KG1 (cell line): ENCODE results near the gene WNT7B.

Experiments used
- DNase-seq: peaks from one replicate; lab custom pipeline; 2025; lab: John Stamatoyannopoulos, UW

The WNT7B gene

DNA sequence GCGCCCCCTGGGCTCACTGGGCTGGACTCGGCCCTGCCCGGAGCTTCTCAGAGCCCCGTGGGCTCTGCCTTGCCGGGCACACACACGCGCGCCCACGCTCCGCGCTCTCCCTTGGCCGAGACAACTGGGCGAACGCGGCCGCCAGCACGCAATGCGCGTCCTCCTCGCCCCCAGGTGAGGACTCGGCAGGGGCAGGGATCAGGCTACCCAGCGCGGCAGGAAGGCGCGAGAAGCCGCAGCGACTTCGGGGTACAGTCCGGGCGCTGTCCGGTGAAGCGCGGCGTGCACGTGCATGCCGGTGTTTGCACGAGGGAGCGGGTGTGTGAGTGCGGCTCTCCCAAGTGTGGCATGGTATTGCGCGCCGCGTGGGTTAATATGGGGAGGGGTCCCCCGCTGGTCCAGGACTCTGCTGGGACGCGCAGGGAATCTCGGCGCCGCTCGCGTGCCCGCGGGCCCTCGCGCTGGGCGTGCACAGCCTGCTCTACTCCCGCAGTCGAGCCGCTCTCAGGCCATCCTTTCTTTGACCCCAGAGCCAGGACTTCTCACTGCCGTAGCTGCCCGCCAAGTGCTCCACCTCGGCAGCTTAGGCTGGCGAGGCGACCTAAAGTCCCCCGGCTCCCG lies 5.4 kb downstream of the WNT7B start:
- no peak for DNase-seq

DNA sequence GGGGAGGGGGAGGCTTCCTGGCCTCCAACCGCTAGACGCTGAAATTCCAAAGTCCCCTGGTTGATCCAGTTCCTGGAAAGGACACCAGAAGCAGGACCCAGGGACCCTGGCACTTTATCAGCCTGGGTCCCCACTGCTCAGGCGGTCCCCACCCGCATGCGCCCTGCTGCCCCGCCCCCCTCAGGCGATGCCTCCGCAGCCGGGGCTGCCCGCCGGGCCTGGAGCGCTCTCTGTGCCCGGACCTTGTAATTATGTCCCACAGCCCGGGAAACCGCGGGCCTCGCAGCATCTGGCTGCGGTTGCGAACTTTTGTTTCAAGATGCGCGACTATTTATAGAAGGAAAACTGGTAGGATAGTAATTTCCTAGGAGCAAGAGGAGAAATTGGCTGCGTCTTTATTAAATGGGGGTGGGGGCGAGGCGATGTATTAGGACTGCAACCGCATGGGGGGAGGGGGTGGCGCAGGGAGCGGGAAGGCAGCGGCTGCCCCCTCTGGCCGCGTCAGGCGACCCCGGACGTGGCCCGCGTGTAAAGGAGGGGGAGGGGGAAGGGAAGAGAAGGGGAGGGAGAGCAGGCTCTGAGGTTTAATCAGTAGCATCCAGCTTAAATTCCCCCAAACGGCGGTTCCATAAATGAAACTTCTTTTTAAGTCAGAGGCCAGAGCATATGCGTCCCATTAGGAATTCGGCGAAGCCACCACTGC lies 6.1 kb downstream of the WNT7B start:
- DNase-seq, result no peak

DNA sequence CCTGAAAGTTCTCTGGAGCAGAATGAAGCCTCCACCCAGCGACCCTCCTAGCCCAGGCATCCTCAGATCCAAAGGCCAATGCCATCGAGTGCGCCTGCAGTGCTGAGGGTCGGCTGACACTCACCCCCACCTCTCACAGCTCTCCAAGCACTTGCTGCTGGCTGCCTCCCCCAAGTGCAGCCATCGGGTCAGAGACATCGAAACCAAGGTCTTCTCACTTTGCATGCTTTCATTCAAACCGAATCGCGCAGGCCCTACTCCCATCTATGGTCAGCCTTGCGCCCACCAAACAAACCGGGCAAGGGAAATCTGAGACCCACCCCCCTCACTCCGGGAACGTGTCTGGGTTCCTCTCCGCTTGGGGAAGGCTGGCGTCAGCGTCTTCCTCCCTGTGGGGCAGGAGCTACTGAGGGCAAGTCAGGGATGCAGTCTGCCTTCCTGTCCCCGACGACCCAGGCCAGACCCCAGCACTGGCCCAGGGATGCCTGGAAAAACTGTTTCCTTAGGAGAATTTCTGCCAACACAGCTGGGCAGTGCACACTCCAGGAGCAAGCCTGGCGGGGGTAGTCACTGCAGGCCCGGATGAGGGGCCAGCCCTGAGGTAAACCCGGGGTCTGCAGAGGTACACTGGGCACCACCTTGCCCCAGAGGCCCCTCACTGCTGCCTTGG lies 7.0 kb downstream of the WNT7B start:
- no peak for DNase-seq

DNA sequence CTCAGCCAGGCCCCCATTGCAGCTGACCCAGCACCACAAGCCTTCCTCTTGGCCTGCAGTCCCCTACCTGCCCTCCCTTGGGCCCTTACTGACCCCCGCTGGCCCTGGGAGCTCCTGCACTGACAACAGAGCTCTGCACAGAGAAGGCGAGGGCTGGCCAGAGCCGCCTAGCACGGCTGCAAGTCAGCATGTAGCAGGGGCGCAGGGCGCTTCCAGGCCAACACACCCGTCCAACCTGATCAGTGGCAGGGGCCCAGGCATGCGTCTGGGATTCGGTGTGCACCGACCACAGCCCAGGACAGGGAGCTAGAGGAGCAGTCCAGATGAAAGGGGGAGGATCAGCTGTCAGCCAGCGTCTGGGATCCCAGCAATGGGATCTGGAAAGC lies 7.6 kb downstream of the WNT7B start:
- DNase-seq, result no peak

DNA sequence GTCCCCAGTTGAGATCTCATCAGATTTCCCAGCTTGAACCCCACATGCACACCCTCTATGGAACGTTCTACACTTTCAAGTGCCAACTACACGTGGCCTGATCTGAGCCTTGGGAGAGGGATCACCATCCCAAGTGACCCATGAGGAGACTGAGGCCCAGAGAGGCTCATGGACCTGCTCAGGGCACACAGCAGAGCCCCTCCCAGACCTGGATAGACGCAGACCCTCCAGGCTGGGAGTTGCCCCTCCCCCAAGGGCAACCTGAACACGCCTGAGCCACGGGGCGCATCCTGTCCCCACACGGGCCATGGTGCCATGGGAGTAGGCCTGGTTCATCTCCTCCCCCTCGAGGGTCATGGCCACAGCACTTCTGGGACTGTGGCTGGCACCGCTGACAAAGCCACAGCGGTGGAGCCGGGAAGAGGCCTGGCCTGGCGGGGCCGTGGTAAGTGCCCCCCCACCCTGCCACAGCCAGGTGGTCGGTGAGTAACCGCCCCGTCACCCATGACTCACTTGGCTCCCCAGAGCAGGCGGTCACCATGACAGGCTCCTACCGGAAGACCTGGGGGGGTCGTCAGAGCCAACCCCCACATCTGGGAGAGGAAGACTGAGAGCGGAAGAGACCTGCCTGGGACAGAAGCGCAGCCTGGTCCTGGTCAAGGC lies 8.1 kb downstream of the WNT7B start:
- no peak for DNase-seq

DNA sequence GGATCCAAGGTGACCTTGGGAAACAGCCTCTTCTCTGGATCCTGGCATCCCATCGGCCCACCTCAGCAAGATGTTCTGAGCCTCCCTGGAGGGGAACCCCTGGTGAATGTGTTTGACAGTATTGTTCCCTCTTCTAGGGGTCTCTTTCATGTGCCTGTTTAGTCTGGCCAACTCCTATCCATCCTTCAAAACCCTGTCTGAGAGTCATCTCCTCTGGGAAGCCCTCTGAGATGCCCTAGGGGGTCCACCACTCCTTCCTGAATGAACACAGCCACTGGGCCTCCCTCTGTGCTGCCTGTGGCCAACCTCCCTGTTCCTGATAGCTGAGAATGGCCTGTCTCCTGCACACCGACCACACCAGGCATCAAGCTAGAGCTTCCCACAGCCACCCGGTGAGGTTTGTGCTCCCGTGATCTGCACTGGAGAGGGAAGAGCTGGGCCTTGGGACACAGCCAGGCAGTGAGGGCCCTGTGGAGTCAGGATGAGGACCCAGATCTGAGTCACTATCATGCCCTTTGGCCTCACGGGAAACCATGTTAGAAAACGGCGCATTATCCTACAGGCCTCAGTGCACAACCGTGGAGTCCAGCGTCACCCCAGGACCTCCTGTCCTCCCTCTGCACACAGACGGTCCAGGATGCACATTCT lies 8.8 kb downstream of the WNT7B start:
- no peak for DNase-seq

DNA sequence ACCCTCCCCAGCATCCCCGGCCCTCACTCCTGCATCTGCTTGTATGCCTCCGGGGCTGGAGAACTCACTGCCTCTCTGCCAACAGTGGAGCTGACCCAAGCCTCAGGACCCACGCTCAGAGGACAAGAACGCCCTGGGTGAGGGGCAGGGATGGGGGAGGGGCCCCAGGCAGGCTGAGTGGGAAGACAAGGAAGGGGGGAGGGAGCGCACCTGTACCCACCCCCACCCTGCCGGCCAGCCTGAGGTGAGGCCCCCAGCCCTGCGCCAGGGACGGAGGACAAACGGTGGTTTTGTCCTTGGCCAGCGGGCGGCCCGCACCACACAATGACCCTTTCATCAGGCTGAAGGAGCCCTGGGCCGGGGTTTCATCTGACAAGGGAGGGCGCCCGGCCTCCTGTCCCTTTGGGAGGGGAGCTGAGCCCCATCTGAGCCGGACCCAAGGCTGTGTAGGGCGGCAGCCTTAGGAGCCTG lies 10.0 kb downstream of the WNT7B start:
- DNase-seq, result no peak

DNA sequence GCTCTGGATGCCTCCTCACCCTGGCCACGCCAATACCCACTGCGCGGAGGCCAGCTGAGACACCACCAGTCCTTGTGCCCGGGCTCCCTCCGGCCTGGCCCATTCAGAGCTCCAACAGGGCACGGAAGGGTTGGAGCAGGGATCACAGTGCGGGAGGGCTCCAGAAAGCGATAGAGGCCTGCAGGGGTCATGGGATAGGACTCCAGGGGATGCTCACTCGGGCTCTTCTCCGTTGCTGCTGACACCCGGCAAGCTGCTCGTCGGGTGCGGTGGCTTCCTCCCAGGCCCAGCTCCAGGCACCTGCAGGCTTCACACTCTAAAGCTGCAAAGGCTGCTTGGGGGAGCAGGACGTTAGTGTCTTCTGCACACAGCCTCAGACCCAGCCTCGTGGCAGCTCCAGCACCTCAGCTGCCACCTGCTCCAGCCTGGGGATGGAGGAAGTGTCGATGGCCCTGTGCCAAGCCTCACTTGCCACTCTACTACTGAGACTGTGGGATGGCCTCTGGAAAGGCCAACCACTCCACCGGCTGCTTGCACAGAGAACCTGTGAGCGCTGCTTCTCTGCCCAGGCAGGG lies 10.6 kb downstream of the WNT7B start:
- peak; percentile 19 for DNase-seq

DNA sequence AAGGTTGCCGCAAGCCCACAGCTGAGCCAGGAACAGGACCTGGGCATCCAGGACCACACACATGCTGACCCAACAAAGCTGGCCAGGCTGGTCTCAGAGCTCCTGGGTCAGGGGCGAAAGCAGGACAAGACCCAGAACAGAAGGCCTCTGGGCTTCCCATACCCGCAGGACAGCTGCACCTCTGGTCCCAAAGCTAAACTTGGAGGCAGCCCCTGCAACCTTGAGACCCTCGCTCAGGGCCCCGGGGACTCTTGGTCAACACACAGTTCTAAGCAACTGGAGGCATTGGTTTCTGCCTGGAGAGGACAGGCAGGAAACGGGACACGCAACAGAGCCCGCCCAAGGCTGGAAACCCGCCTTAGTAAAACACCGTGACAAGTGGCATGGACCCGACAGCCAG lies 11.4 kb downstream of the WNT7B start:
- no peak for DNase-seq

DNA sequence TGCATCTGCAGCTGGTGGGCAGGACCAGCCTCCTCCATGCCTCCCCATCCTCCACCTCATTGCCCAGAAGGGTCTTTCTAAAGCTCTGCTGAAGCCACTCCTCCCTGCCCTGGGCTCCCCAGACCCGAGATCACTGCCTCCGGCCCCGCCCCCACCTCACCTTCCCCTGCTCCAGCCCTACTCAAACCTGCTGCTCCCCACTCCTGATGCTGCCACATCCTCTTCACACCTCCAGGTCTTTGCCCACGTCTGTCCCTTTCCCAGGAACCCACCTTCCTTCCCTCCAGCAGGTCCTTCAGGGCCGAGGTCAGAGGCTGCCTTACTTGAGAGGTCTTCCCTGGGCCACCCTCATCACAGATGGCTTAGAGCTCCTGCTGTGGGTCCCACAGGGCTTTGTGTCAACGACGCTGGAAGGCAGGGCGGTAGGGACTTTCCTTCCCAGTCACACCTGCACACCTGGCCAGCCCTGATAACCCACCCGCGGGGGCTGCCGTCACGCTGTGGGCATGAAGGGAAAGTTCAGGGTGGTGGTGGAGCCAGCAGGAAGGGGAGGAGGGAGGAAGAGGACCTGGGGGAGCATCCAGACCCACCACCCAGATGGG lies 11.9 kb downstream of the WNT7B start:
- DNase-seq, result no peak

DNA sequence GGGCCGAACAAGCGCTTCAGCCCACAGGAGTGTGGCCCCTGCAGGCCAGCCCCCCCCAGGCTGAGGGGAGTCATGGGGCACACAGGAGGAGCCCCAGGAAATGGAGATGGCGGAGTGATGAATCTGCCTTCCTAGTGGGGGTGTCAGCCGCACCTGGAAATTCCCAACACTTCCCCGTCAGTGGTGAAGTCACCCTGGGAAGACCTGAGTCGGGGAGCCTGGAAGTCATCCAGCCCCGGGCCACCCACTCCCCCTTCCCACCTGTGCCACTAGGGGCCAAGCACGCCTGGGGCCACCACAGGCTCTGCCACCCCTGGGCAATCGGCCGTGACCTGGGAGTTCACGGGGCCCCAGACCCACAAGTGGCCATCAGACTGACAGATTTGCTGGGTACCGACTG lies 12.6 kb downstream of the WNT7B start:
- no peak for DNase-seq

DNA sequence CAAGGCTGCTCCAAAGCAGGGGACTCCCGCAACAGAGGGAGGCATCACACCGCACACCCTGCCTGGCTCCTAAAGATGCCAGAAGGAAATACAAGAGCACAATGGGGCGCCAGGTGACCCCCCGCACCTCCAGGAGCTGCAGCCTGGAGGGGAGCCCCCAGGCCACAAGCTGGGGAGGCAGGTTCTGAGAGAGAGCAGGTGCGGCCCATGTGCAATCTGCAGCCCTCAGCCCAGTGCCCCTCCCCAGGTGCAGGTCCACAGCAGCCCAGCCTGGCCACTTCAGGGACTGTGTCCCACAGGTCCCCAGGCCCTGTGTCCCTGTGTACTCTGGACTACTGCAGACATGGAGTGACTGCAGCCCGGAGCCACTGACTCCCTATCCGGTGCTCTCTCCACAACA lies 13.1 kb downstream of the WNT7B start:
- DNase-seq, result no peak

DNA sequence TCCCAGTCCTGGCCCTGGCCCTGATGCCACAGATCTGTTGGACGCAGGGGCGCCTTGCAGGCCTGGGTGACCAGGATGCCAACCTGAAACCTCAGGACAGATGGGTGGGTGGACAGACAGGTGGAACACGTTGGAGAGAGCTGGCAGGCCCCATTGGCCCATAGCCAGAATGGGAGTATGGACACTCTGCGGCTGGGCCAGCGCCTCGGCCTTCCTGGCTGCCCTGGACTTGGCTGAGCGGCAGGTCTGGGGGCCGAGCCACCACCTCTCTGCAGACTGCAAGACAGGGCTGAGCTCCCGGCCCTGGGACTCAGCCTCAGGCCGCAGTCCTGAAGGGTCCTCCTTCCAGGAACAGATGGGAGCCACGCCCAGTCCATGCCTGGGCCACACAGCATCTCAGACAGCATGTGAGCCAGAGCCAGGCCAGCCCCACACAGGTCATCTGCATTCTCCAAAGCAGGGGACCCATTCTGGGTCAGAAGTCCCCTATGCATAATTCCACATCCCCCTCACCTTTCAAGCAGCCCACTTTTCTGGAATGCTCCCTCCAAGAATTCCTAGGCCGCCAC lies 14.1 kb downstream of the WNT7B start:
- no peak for DNase-seq

DNA sequence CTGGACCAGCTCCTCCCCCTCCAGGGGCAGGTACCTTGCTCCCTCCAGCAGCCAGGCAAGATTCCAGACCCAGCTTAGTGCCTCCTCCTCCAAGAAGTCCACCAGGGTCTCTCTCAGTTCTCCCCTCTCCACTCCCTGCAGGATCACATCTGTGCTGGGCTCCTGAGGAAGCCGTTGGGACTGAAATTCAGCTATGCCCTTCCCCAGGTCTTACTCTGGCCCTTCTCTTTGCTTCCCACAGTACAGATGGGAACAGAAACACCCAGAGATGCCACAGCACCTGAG lies 14.6 kb downstream of the WNT7B start:
- no peak for DNase-seq

DNA sequence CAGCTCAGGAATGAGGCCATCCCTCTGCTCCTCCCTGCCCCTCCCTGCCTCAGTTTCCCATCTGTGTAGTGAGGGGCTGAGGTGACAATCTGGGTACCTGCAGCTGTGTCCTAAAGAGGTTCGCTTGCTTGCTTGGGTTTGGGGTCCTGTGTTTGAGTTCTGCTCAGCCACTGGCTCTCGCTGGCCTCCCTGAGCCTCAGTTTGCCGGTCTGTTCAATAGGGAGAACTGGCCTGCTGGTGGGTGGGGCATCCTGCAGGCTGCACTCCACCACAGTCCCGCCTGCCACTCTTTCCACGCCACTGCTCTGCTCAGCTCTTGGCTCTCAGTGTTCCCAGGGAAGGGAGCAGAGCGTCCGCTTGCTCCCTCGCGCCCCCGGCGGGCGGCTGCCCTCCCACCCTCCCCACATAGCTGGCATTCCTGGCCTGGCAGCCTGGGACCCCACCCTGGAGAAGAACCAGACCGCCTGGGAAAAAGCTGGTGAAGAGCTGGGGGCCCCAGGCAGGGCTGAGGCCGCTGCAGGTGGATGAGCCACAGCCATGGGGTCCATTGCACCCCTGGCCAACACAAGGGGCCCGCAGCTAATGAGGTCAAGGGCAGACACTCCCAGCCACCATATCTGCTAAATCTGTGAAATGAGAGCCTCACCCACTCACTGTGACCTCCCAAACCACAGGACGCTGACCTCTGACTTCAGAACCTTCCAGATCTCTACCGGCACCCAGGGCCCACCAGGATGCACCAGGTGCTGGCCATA lies 15.1 kb downstream of the WNT7B start:
- DNase-seq, result no peak

DNA sequence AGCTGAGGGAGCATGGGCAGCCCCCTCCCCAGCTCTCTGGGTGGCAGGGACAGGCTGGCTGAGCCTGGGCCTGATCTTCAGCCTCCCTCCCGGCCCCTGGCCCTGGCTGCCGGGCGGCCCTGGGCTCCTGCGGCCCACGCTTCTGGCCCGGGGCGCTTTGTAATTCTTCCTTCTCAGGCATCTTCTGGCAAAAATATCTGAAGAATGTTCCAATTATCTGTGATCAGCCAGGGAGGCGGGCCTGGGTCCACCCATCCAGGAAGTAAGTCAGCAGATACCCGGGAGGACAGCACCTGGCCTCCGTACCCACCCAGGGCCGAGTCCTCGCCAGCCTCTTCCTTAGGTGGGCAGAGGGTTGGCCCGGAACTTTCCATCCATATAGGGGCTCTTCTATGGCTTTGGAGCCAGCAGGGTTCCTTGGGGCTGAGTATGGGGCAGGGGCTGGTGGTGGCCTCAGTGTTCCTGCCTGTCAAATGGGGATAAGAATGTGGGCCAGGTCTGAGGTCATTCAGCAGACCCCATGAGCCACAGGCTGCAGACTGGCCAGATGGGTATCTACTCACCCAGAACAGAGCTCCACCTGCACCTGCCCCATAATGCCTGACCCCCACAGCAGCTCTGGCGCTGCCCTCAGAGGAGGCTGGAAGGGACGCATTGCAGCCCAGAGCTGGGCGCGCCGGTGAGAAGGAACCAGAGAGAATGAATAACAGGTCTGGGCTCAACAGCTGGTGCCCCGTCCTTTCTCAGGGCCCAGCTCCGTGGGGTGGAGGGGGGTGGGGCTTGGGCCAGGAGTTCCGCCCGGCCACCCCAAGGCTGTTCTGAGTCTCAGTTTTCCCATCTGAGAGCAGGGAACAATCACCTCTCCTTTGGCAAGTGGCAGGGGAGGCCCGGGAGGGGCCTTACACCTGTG lies 16.2 kb downstream of the WNT7B start:
- no peak for DNase-seq

DNA sequence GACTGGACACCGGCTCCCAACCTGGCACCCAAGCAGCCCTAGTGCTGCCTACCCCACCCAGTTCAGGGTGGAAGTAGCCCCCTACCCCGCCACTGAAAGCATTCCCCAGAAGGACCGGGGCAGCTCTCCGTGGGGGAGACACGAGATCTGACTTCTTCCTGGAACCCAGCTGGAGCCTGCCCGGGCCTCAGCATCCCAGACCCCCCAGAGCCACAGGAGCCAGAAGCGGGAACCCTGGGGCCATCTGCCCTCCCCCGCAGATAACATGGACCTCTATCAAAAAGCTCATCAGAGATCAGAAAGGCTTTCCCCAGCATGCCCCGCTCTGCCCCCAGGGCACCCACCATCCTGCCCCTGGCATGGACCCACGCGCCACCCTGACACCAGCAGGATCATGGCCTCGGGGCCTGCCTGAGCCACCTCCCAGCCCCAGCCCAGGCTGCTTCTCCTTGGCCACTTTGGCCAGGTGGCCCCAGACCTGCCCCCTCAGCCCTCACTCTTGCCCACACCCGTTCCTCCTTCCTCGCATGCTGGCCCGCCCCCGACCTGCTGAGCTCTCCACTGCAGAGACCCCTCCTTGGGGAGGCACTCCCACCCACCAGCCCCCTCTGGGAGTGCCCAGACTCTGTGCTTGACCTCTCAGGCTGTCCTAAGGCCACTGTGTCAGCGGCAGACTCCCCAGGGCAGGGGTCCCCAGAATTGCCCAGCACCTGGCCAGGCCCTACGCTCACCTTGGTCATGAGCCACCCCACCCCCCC lies 17.1 kb downstream of the WNT7B start:
- no peak for DNase-seq

DNA sequence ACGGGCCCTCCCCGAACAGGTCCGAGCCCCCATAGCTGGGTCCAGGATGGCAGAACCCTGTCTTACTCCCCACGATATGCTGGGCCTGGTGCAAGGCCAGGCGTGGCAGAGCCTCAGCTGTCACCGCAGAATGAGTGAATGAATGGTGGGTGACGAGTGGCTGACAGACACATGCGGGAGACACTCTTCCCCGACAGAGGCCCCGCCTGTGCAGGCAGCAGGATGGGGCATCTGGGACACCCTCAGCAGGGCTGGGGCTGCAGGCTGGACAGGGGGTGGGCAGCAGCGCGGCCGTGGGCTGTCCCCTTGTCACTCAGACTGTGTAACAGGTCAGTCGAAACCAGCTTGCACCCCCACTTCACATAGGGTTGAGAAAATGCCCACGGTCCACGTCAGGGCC lies 18.0 kb downstream of the WNT7B start:
- no peak for DNase-seq

DNA sequence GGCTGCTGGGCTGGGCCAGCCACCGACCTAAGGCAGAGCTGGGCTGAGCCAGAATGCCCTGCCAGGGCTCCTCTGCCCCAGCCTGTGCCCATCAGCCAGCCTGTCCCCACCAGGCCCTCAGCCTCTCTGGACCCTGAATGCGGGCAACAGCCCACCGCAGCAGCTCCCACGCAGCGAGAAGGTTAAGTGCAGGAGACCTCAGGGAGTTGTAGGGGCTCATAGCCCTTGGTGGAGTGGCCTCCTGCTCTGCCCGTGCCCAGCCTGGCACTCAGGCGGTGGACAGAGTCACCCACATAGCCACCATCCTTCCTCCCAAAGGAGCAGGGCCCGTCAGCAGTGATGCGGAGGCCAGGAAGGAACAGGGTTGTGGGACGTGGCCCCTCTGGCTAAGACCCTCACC lies 19.1 kb downstream of the WNT7B start:
- no peak for DNase-seq
